NCI-H69 (cell line): ENCODE data around the gene TRMU.

Source experiments
- DNase-seq: peaks from one replicate; lab custom pipeline; 2025; lab: John Stamatoyannopoulos, UW

TRMU gene

DNA sequence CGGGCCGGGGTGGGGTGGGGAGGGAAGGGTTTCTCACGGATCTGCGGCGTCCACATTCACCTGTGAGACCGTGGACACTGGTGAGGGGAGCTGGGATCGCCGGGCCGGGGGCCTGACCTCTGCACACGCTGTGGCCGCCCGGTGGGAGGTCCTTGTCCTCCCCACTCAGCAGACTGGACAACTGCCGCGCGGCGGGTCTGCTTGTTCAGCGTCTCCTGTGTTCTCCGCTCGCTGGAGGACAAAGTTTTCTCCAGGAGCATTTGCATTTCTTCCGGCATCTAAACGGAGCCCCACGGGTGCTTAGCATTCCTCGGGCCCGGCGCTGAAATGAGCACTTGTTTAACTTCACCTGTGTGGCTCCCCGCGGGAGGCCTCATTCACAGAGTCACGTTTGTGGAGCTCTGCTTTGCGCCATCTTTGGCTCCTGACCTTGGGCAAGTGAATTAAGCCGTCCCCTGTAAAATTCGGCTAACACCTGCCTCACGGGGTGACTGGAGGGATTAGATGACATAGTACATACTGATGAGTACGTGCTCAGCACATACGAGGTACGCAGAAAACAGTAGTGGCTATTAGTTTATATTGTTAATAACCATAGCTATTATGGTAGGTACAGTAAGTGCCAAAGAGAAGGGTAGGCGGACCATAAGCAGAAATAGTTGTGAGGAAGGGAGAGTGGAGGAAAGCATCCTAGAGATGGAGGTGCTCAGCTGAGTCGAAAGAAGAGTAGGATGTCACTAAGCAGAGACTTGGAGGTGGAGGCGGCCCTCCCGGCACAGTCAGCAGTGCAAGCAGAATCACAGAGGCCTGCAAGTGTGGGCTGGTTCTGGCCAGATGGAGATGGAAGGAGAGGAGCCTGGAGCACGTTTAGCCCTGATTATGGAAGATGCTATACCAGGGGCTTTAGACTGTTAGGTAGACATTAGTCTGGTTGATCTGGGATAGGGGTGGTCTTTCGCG lies 885 bp downstream of the TRMU start:
- DNase-seq, result peak; percentile 68

DNA sequence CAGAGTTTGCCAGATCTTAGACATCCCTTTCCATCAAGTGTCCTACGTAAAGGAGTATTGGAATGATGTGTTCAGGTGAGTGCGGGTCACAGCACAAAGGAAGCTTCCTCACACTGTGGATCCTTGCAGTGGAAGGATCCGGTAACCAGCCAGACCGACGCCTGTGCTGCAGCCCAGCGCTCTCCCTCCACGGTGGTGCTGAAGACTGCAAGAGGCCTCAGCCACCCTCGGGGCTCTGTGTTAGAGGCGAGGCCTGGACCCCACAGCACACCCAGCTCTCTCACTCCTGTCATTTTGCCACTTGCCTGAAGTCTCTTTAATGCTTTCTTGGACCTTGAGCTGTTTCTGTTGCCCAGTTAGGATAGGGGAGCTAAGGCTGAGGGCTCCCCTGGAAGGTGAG lies 2.4 kb downstream of the TRMU start:
- no peak for DNase-seq

DNA sequence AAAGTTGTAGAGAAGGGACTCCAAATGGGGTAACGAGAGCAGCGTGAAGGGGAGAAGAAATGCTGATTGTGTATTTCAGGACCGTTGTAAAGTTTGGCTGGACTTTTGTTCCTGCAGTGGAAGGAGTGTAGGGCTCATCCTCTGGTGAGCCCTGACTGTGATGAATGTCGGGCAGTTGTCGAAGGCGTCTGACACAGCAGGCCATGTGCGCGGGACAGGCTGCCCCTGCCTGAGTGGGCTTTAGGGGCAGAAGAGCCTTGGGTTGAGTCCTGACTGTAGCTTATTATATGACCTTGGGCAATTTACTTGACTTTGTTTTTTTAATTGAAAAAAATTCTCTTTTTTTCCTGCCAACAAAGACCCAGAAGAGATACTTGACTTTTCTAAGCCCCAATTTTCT lies 3.1 kb downstream of the TRMU start:
- DNase-seq, result no peak

- no peak for DNase-seq
Observed at GRCh38 chr22:46339956-46340355, 4.4 kb downstream of the TRMU start.

DNA sequence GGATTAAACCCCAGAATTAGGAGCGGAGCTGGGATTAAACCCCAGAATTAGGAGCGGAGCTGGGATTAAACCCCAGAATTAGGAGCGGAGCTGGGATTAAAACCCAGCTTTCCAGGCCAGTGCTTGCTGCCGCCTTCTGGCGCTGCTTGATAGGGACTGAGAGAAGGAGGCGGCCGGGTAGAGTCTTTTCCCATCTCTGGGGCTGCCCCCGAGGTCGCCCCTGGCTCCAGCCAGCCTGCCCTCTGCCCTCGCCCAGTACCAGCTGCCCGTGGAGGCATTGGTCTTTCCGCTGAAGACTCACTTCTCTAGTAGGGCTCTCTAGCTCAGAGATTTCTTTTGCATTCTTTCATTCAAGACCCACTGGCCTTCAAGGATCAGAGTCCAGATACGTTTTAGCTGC lies 5.2 kb downstream of the TRMU start:
- no peak for DNase-seq

- DNase-seq, result no peak
Observed at GRCh38 chr22:46346680-46347405, 11.3 kb downstream of the TRMU start.

GRCh38 chr22:46347646-46348045 lies 12.1 kb downstream of the TRMU start:
- DNase-seq, result no peak

- no peak for DNase-seq
Observed at GRCh38 chr22:46348099-46348695, 12.7 kb downstream of the TRMU start.

- DNase-seq, result no peak
Observed at GRCh38 chr22:46349238-46349637, 13.7 kb downstream of the TRMU start.

GRCh38 chr22:46349681-46350080 lies 14.2 kb downstream of the TRMU start:
- DNase-seq, result no peak

DNA sequence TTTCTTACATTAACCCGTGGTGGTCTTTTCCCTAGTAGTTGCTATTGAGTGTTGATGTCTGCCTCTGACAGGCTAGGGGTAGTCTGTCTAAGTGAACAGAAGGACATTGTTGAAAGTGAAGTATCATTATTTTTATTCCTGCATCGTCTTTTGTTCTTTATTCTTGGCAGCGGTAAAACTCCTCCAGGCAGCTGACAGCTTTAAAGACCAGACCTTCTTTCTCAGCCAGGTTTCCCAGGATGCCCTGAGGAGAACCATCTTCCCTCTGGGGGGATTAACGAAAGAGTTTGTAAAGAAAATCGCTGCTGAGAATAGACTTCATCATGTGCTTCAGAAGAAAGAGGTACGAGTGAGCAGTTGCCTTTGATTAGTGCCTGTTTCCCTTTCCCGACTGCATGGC lies 14.6 kb downstream of the TRMU start:
- DNase-seq, result no peak

DNA sequence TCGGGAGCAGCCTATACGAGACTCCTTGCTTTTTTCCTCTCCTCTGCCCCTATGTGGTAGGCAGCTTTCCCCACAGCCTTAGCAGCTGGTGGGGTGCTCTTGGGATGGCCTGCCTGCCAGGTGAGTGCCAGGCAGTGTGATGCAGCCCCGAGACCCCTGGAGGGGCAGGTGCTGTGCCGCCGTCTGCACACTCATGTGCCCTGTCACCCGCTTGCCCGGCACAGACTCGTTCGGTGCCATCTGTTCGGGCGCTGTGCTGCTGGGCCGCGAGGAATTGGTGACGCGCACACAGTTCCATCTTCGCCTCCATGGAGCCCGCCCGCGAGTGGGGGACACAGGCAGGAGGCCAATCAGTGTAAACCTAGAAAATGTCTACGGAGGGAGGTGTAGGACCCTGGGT lies 15.1 kb downstream of the TRMU start:
- no peak for DNase-seq

DNA sequence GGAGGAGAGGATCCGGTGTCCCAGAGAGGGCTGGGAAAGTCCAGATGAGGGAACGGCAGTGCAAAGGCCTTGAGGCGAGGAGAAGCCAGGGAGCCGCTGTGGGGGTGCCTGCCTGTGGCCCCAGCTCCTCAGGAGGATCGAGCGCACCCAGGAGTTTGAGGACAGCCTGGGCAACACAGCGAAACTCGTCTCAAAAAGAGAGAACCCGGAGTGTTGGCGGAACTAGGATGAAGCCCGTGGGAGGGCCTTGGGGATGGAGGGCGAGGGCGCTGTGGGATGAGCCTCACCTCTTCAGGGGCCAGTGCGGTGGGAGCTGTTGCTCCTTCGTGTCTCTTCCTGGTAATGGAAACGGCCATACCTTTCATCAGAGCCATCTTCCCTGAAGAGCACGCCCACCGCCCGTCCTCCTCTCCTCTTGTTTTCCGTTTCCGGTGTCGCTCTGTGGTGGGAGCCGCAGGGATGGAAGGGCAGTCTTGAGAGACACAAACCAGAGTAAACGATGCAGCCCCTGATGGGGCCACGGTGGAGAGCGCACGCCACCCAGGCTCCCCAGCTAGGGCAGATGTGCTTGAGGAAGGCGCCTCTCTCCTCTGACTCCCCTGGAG lies 15.7 kb downstream of the TRMU start:
- no peak for DNase-seq

DNA sequence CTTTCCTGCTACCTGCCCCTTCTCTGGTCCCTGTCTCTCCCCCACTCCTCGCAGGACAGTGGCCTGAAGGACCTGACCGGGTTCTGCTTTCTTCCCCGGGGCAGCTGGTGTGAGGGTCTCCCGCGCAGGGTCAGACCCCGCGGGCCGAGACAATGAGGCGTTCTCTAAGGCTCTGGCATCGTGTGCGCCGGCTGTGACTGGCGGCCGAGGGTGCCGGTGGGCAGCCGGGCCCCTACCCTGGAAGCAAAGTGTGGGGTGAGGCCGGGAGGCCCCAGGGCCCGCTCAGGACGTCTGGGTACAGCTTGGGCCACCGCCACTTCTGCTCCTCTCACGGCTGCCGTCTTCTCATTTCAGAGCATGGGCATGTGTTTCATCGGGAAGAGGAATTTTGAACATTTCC lies 16.3 kb downstream of the TRMU start:
- no peak for DNase-seq

DNA sequence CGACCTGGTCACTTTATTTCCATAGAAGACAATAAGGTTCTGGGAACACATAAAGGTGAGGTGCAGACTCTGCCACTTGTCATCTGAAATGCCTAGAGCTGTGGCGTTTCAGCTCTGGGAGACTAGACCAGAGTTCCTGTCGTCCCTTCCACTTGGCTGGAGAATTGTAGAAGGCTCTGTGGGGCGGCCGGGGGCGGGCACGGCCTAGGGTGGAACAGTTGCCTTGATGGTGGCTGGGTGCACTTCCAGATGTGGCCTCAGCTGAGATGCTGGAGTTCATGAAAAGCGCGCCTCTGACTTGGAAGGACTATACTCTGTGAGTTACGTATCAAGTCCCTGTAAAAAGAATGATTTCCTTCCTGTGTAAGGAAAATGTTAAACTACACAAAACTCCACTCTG lies 16.8 kb downstream of the TRMU start:
- DNase-seq, result no peak

- peak; percentile 95 for DNase-seq
Observed at GRCh38 chr22:46352691-46353386, 17.3 kb downstream of the TRMU start.

GRCh38 chr22:46353483-46354105 lies 18.1 kb downstream of the TRMU start:
- no peak for DNase-seq

GRCh38 chr22:46354176-46354992 lies 18.9 kb downstream of the TRMU start:
- DNase-seq, result no peak

- DNase-seq, result no peak
Observed at GRCh38 chr22:46354993-46355305, 19.4 kb downstream of the TRMU start.

DNA sequence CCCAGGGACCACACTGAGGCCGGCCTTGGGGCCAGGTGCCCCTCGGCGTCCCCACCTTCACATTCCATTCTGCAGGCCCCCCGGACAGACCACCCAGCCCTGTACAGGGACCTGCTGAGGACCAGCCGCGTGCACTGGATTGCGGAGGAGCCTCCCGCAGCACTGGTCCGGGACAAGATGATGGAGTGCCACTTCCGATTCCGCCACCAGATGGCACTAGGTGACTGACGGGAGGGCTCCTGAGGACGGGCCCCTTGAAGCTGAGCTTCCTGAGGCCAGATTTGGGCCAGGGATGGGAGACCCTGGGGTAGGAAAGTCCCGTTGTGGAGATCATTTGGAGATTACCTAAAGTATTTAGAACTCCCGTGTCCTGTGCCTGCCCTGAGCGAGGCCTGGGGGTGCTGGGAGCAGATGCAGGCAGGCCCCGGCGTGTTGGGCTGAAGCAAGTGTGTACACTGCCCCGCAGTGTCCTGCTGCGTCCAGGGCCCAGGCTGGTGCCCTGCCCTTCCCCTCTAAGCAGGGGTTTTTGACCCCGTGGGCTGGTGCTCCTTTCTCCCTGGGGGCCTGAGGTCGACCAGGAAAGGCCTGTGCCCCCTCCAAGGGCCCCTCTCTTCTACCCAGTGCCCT lies 20.0 kb downstream of the TRMU start:
- peak; percentile 58 for DNase-seq
